HUES6 (cell line): ENCODE measurements around the gene CFL1.
"Not testable (repeated sequence)": the region's sequence is repeated elsewhere in the genome, so short reads cannot be mapped to it uniquely, and the experiment has no call there.

Source experiments
- H3K27ac ChIP-seq: 2 replicates; pipeline ENCODE4 v1.7.0; 2013; ENCODE audit warnings: low read depth, mild to moderate bottlenecking, low read length, inconsistent platforms
- H3K27me3 ChIP-seq: 2 replicates; pipeline ENCODE4 v1.6.1; 2013; ENCODE audit warnings: low read length; ENCODE audit not compliant: control insufficient read depth, insufficient read depth
- H3K36me3 ChIP-seq: 2 replicates; pipeline ENCODE4 v1.6.1; 2013; ENCODE audit warnings: low read length; ENCODE audit not compliant: control insufficient read depth, insufficient read depth
- H3K4me1 ChIP-seq: 2 replicates; pipeline ENCODE4 v1.6.1; 2013; ENCODE audit warnings: low read length; ENCODE audit not compliant: control insufficient read depth, insufficient read depth
- H3K4me3 ChIP-seq: 2 replicates; pipeline ENCODE4 v1.5.1; 2013; ENCODE audit warnings: low read depth, low read length
- H3K9ac ChIP-seq: one replicate; pipeline ENCODE4 v1.6.1; 2013; ENCODE audit warnings: mild to moderate bottlenecking, low read length
- H3K9me3 ChIP-seq: 2 replicates; pipeline ENCODE4 v1.6.1; 2013; ENCODE audit warnings: low read depth, low read length; ENCODE audit not compliant: control insufficient read depth, insufficient read depth

Gene CFL1

DNA sequence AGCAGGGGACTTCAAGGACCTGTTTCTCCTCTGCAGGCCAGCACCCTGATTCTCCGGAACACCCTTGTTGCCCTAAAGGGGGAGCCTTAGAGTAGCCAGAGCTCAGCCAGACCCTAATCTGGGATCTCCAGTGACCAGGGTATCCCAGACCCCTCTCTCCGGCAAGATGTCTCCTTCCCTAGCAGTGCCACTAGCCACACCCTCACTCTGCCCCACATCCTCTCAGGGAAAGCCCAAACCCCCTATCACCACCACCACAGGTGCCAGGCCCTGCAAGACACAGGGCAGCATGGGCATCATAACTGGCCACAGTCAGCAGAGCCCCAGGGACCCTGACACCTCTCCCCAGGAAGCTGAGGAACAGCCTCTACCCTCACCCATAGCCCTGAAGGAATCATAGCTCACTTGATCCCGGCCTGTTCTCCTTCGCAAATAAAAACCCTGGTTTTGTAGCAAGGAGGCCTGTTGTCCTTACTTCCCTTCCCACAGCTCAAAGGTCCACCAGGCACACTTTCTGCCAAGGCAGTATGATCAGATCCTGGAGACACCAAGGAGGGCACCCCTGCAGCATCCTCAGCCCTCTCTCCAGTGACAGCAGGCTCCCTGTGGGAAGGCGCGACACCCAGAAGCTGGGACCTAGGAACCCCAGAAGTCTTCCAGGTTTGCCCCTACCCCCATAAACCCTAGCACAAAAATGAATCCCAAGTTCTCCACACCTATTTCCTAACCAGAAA, 4.6 kb downstream of the CFL1 start:
- H3K9ac ChIP-seq, result no peak overlapping the region
- H3K9me3 ChIP-seq, result peaks cover 4% of the 10 kb centered on the region; the same call in 1 of the 2 replicates
- peaks cover 54% of the 10 kb centered on the region for H3K36me3 ChIP-seq
- no peak overlapping the region for H3K4me3 ChIP-seq
- 0 out of 2 replicates have a peak, but pooled peaks cover 8% of the 10 kb centered on the region for H3K4me1 ChIP-seq
- no peaks in the 10 kb centered on the region for H3K27me3 ChIP-seq
- no peak overlapping the region for H3K27ac ChIP-seq

DNA sequence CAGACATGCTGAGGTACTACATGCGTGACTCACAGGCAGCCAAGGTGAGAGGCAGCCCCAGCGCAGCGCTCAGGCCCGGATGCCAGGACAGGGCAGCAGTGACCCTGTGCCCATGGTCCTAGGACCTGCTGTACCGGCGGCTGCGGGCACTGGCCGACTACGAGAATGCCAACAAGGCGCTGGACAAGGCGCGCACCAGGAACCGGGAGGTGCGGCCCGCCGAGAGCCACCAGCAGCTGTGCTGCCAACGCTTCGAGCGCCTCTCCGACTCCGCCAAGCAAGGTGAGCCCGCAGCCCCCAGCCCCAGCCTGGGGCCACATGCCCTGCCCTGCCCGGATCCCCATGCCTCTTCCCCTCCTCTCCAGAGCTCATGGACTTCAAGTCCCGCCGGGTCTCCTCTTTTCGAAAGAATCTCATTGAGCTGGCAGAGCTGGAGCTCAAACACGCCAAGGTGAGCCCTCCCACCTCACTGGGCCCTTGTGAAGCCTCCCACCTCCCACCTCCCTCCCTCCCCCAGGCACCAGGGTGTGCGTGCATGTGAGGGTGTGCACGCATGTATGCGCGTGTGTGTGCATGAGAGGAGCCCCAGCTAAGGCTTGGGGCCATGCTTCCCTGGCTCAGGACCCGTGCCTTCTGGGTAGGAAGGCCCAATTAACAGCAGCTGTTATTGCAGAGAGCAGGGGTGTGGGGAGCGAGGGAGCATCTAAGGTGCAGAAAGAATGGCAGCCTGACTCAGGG, 5.3 kb downstream of the CFL1 start:
- H3K27me3 ChIP-seq, result no peaks in the 10 kb centered on the region
- 0 out of 2 replicates have a peak, but pooled peaks cover 8% of the 10 kb centered on the region for H3K4me1 ChIP-seq
- H3K36me3 ChIP-seq, result peaks cover 54% of the 10 kb centered on the region
- H3K4me3 ChIP-seq, result no peak overlapping the region
- no peak overlapping the region for H3K9ac ChIP-seq
- H3K27ac ChIP-seq, result no peak overlapping the region
- H3K9me3 ChIP-seq, result peaks cover 4% of the 10 kb centered on the region; the same call in 1 of the 2 replicates

GRCh38 chr11:65851811-65852507, 6.0 kb downstream of the CFL1 start:
- no peaks in the 10 kb centered on the region for H3K27me3 ChIP-seq
- H3K36me3 ChIP-seq, result peaks cover 54% of the 10 kb centered on the region
- H3K9me3 ChIP-seq, result peaks cover 4% of the 10 kb centered on the region; the same call in 1 of the 2 replicates
- no peak overlapping the region for H3K9ac ChIP-seq
- 0 out of 2 replicates have a peak, but pooled peaks cover 8% of the 10 kb centered on the region for H3K4me1 ChIP-seq
- no peak overlapping the region for H3K4me3 ChIP-seq
- no peak overlapping the region for H3K27ac ChIP-seq

GRCh38 chr11:65851083-65851579, 6.8 kb downstream of the CFL1 start:
- H3K27ac ChIP-seq, result no peak overlapping the region
- H3K9ac ChIP-seq, result no peak overlapping the region
- peaks cover 47% of the 10 kb centered on the region for H3K36me3 ChIP-seq
- no peaks in the 10 kb centered on the region for H3K27me3 ChIP-seq
- H3K4me1 ChIP-seq, result 0 out of 2 replicates have a peak, but pooled peaks cover 4% of the 10 kb centered on the region
- H3K9me3 ChIP-seq, result peaks cover 4% of the 10 kb centered on the region; the same call in 1 of the 2 replicates
- H3K4me3 ChIP-seq, result no peak overlapping the region

DNA sequence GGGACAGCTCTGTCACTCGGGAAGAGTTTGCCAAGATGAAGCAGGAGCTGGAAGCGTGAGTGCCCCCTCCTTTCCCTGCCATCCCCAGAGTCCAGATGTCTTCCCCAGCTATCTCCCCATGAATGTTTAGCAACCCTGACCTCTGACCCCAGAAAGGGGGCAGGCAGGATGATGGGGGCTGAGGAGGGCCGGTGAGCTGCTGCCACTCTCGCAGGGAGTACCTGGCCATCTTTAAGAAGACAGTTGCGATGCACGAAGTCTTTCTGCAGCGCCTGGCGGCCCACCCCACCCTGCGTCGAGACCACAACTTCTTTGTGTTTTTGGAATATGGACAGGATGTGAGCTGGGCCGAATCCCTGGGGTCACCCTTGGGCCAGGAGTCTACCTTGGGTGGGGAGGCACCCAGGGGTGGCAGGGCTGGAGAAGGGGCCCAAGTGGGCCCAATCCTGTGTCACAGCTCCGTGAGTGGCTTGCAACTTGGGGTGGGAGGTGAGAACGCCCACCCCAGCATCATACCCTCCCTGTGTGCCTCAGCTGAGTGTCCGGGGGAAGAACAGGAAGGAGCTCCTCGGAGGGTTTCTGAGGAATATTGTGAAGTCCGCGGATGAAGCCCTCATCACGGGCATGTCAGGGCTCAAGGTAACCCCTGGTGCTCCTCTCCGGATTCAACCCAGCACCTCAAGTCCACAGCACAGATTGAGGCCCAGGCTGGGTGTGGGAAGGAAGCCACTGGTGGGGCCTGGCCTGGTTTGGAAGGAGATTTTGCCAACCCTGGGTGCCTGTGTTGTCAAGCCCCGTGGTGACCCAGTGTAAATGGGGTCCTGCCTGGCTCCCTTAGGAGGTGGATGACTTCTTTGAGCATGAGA, 7.5 kb downstream of the CFL1 start:
- Histone ChIP-seq H3K27me3 (no peaks in the 10 kb centered on the region), H3K4me1 (0 out of 2 replicates have a peak, but pooled peaks cover 4% of the 10 kb centered on the region), H3K4me3 (no peak overlapping the region), H3K9me3 (peaks cover 4% of the 10 kb centered on the region; the same call in 1 of the 2 replicates), H3K9ac (no peak overlapping the region), H3K36me3 (peaks cover 40% of the 10 kb centered on the region), H3K27ac (no peak overlapping the region)

DNA sequence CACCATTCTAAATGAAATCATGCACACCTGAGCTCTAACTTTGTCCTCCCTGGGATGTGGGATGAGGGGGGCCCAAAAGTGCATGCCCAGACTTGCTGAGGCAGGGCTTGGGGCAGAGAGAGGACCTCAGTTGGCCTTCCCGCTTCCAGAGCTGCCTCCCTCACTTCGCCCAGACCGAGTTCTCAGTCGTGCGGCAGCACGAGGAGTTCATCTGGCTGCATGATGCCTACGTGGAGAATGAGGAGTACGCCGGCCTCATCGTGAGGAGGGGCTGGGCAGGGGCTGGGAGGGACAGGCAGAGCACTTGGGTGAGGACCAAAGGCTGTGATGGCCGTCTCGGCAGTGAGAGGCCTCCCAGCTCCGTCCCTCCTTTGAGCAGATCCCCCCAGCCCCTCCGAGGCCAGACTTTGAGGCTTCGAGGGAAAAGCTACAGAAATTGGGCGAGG, 8.2 kb downstream of the CFL1 start:
- no peak overlapping the region for H3K27ac ChIP-seq
- H3K36me3 ChIP-seq, result peaks cover 34% of the 10 kb centered on the region
- H3K4me3 ChIP-seq, result no peak overlapping the region
- no peak overlapping the region for H3K9ac ChIP-seq
- 0 out of 2 replicates have a peak, but pooled peaks cover 4% of the 10 kb centered on the region for H3K4me1 ChIP-seq
- peaks cover 4% of the 10 kb centered on the region; the same call in 1 of the 2 replicates for H3K9me3 ChIP-seq
- H3K27me3 ChIP-seq, result no peaks in the 10 kb centered on the region

DNA sequence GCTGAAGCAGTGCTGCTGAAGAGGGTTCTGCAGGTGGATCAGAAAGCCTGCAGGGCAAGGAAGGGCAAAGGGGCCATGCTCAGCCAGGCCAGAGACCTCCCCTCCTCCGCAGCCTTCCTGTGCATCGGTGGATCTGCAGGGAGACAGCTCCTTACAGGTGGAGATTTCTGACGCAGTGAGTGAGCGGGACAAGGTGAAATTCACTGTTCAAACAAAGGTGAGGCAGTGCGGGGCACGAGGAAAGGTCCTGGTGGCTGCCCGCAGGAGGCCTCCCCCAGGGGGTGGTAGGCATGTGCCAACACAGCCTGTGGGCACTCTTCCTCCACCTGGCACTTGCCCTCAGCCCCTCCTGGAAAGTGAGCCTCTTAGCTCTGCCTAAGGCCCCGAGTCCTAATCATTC, 8.6 kb downstream of the CFL1 start:
- Histone ChIP-seq H3K27me3 (no peaks in the 10 kb centered on the region), H3K4me1 (0 out of 2 replicates have a peak, but pooled peaks cover 4% of the 10 kb centered on the region), H3K9me3 (peaks cover 4% of the 10 kb centered on the region; the same call in 1 of the 2 replicates), H3K9ac (no peak overlapping the region), H3K36me3 (peaks cover 30% of the 10 kb centered on the region), H3K4me3 (no peak overlapping the region), H3K27ac (no peak overlapping the region)

DNA sequence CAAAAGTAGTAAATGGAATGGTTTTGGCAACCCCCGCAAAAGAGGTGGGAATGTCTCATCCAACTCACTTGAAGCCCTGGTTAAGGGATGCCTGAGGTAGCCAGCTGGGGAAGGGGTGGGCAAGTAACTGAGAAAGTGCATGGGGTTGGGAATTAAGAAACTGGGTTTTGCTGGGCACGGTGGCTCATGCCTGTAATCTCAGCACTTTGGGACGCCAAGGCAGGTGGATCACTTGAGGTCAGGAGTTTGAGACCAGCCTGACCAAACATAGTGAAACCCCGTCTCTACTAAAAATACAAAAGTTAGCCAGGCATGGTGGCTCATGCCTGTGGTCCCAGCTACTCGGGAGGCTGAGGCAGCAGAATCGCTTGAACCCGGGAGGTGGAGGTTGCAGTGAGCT, 9.3 kb downstream of the CFL1 start:
- not testable (repeated sequence) for H3K4me3 ChIP-seq, H3K27me3 ChIP-seq, H3K27ac ChIP-seq, H3K4me1 ChIP-seq, H3K9ac ChIP-seq, H3K9me3 ChIP-seq
- H3K36me3 ChIP-seq, result peaks cover 23% of the 10 kb centered on the region

- no peak overlapping the region for H3K9ac ChIP-seq
- H3K9me3 ChIP-seq, result peaks cover 4% of the 10 kb centered on the region; the same call in 1 of the 2 replicates
- H3K4me1 ChIP-seq, result 0 out of 2 replicates have a peak, but pooled peaks cover 4% of the 10 kb centered on the region
- no peak overlapping the region for H3K4me3 ChIP-seq
- H3K27ac ChIP-seq, result no peak overlapping the region
- no peaks in the 10 kb centered on the region for H3K27me3 ChIP-seq
- peaks cover 13% of the 10 kb centered on the region; the same call in 1 of the 2 replicates for H3K36me3 ChIP-seq
Observed at GRCh38 chr11:65847746-65848145, 10.2 kb downstream of the CFL1 start.
